HepG2 (cell line): Measurements from ENCODE around the gene CYBC1. TPM values are rescaled to one million over a fixed set of nuclear protein-coding genes. Genes with fewer than 3 reads are reported as not detected.
A peak's percentile ranks its signal among the peaks of the same experiment; 100 is the strongest.

Experiments used
- ARID3A ChIP-seq: IDR thresholded peaks from 2 replicates; pipeline ENCODE4 v1.6.1; 2012; ENCODE audit warnings: low read depth, low read length, improper control_type of control experiment
- ATAD3A ChIP-seq: sonication (generic); formaldehyde crosslinking; IDR thresholded peaks from 2 replicates; pipeline ENCODE4 v1.4.0; 2020; ENCODE audit warnings: missing genetic modification reagents
- BRCA1 ChIP-seq: sonication (generic); formaldehyde crosslinking; IDR thresholded peaks from 2 replicates; pipeline ENCODE4 v1.4.0; 2020; ENCODE audit warnings: missing genetic modification reagents
- BRF2 ChIP-seq: sonication (generic); formaldehyde crosslinking; IDR thresholded peaks from 2 replicates; pipeline ENCODE4 v1.8.1; 2022; ENCODE audit warnings: mild to moderate bottlenecking, missing genetic modification reagents
- CSRNP2 ChIP-seq: sonication (generic); formaldehyde crosslinking; conservative IDR thresholded peaks from 2 replicates; pipeline ENCODE4 v1.8.0; 2022; ENCODE audit warnings: low read depth, missing genetic modification reagents
- GPBP1L1 ChIP-seq: sonication (generic); formaldehyde crosslinking; IDR thresholded peaks from 2 replicates; pipeline ENCODE4 v1.5.0; 2020; ENCODE audit warnings: mild to moderate bottlenecking, missing genetic modification reagents
- GRHL1 ChIP-seq: sonication (generic); formaldehyde crosslinking; conservative IDR thresholded peaks from 2 replicates; pipeline ENCODE4 v1.8.0; 2022; ENCODE audit warnings: missing genetic modification reagents
- KDM4B ChIP-seq: sonication (generic); formaldehyde crosslinking; IDR thresholded peaks from 2 replicates; pipeline ENCODE4 v1.4.0; 2020; ENCODE audit warnings: missing genetic modification reagents
- RFX5 ChIP-seq: IDR thresholded peaks from 2 replicates; pipeline ENCODE4 v1.6.1; 2011; ENCODE audit warnings: low read depth, low read length, improper control_type of control experiment
- SIX4 ChIP-seq: sonication (generic); formaldehyde crosslinking; IDR thresholded peaks from 2 replicates; pipeline ENCODE4 v1.4.0; 2020; ENCODE audit warnings: missing genetic modification reagents
- SMARCC2 ChIP-seq: fragments of 450-650 bp; IDR thresholded peaks from 2 replicates; pipeline ENCODE4 v1.6.1; 2017; ENCODE audit warnings: antibody characterized with exemption, mild to moderate bottlenecking
- ZNF251 ChIP-seq: sonication (generic); formaldehyde crosslinking; IDR thresholded peaks from 2 replicates; pipeline ENCODE4 v1.9.0; 2021; ENCODE audit warnings: mild to moderate bottlenecking, missing genetic modification reagents
- ZNF552 ChIP-seq: sonication (generic); formaldehyde crosslinking; IDR thresholded peaks from 2 replicates; pipeline ENCODE4 v1.9.0; 2022; ENCODE audit warnings: missing genetic modification reagents, mild to moderate bottlenecking, borderline replicate concordance
- ZNF644 ChIP-seq: IDR thresholded peaks from 2 replicates; pipeline ENCODE4 v1.6.1; 2016; ENCODE audit warnings: low read depth
- ZNF703 ChIP-seq: sonication (generic); formaldehyde crosslinking; IDR thresholded peaks from 2 replicates; pipeline ENCODE4 v1.5.1; 2020; ENCODE audit warnings: missing genetic modification reagents, mild to moderate bottlenecking, moderate library complexity, borderline replicate concordance
- ZSCAN25 ChIP-seq: sonication (generic); formaldehyde crosslinking; IDR thresholded peaks from 2 replicates; pipeline ENCODE4 v1.8.0; 2022; ENCODE audit warnings: mild to moderate bottlenecking, missing genetic modification reagents
- polyA plus RNA-seq, 8 experiments: library from polyadenylated mRNA; depleted of rRNA in 3 of 8; stranded (reverse) in 7 of 8; unstranded in 1 of 8; fragments of >200 nt; fragmentation: Illumina TruSeq in 4 of 8; extraction: Trizol in 4 of 8; gene quantifications; 2 replicates each; pipeline versions ENCODE4 v1.2.1 to v1.2.3, GENCODE V29; 2011 to 2016; ENCODE audit warnings: low read depth in 4 of 8, missing spikeins in 1 of 8, mixed read lengths in 1 of 8; ENCODE audit not compliant: insufficient read depth in 1 of 8
- total RNA-seq, 5 experiments: library from RNA; depleted of rRNA; stranded (reverse); fragments of >200 nt; fragmentation: Illumina TruSeq; extraction: Trizol; gene quantifications; 2 replicates each; pipeline ENCODE4 v1.2.3, GENCODE V29; 2016; ENCODE audit warnings: low read depth in 1 of 5
- TF ChIP-seq, protein P1 (sequence below): sonication (generic); formaldehyde crosslinking; IDR thresholded peaks from 2 replicates; pipeline ENCODE4 v1.4.0; 2020; ENCODE audit warnings: missing genetic modification reagents

The CYBC1 gene
- total and polyA plus RNA-seq, 2 of the 13 experiments (the other 11 are each of a cell fraction or from before 2014, with no cell fraction given), result 43.4 to 44.1 TPM

GRCh38 chr17:82418001-82418986, 32.3 kb downstream of the CYBC1 start, which contains the start of the genes HEXD and OGFOD3 (continued):
- TF ChIP-seq GPBP1L1, result no peak
- TF ChIP-seq CSRNP2 (CRISPR knock-in tag), result no peak
- TF ChIP-seq BRCA1 (CRISPR knock-in tag), result no peak
- no peak for TF ChIP-seq GRHL1 (CRISPR knock-in tag)
- TF ChIP-seq RFX5, result no peak
- TF ChIP-seq ATAD3A (CRISPR knock-in tag), result no peak
- TF ChIP-seq SMARCC2, result no peak
- no peak for TF ChIP-seq ZNF703
- TF ChIP-seq, protein P1, sequence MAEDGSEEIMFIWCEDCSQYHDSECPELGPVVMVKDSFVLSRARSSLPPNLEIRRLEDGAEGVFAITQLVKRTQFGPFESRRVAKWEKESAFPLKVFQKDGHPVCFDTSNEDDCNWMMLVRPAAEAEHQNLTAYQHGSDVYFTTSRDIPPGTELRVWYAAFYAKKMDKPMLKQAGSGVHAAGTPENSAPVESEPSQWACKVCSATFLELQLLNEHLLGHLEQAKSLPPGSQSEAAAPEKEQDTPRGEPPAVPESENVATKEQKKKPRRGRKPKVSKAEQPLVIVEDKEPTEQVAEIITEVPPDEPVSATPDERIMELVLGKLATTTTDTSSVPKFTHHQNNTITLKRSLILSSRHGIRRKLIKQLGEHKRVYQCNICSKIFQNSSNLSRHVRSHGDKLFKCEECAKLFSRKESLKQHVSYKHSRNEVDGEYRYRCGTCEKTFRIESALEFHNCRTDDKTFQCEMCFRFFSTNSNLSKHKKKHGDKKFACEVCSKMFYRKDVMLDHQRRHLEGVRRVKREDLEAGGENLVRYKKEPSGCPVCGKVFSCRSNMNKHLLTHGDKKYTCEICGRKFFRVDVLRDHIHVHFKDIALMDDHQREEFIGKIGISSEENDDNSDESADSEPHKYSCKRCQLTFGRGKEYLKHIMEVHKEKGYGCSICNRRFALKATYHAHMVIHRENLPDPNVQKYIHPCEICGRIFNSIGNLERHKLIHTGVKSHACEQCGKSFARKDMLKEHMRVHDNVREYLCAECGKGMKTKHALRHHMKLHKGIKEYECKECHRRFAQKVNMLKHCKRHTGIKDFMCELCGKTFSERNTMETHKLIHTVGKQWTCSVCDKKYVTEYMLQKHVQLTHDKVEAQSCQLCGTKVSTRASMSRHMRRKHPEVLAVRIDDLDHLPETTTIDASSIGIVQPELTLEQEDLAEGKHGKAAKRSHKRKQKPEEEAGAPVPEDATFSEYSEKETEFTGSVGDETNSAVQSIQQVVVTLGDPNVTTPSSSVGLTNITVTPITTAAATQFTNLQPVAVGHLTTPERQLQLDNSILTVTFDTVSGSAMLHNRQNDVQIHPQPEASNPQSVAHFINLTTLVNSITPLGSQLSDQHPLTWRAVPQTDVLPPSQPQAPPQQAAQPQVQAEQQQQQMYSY, result peak; percentile 61; the same call in 1 of the 2 replicates
- TF ChIP-seq ZNF552 (CRISPR knock-in tag), result no peak; the same call in 1 of the 2 replicates
- TF ChIP-seq ZNF644 (CRISPR knock-in tag), result no peak
- peak; percentile 92 for TF ChIP-seq ZSCAN25 (CRISPR knock-in tag)
- no peak; the same call in 1 of the 2 replicates for TF ChIP-seq ARID3A
- no peak for TF ChIP-seq KDM4B (CRISPR knock-in tag)
- no peak for TF ChIP-seq ZNF251 (CRISPR knock-in tag)
- TF ChIP-seq SIX4 (CRISPR knock-in tag), result no peak
- peak; percentile 92 for TF ChIP-seq BRF2 (CRISPR knock-in tag)
